ENCODE results near the gene RASGRP2. TPM values are rescaled to one million over a fixed set of nuclear protein-coding genes. Genes with fewer than 3 reads are reported as not detected.
A peak's percentile ranks its signal among the peaks of the same experiment; 100 is the strongest.

Gene RASGRP2
- total and polyA plus RNA-seq, 2 donors: 38.1 to 227 TPM

- peak overlapping the region in 1 of 2 donors; percentile 26 for H3K27ac ChIP-seq (ENCODE audit: low read depth in 1 of 2, low read length in 1 of 2)
- H3K9me3 ChIP-seq (ENCODE audit: control insufficient read depth in 2 of 2, insufficient read depth in 1 of 2, low read length in 1 of 2): no peaks in the 10 kb centered on the region
- peaks cover 4 to 23% of the 10 kb centered on the region in 2 donors for H3K4me1 ChIP-seq (ENCODE audit: control insufficient read depth in 2 of 2, insufficient read depth in 2 of 2, low read length in 2 of 2)
- H3K4me3 ChIP-seq (ENCODE audit: low read length in 2 of 2): peak overlapping the region; percentile 44 to 50
- 3% methylated on average over 13 of the region's 13 CpGs for WGBS
- DNase-seq (ENCODE audit: low read depth in 6 of 9, low spot score in 9 of 9): peak; percentile 78 to 95 (median 90)
- H3K36me3 ChIP-seq (ENCODE audit: control insufficient read depth in 2 of 2, insufficient read depth in 2 of 2, low read length in 1 of 2): no peaks in the 10 kb centered on the region
- peaks cover 0 to 5% of the 10 kb centered on the region in 2 donors for H3K27me3 ChIP-seq (ENCODE audit: control insufficient read depth in 2 of 2, insufficient read depth in 1 of 2, low read length in 1 of 2)
Measured at GRCh38 chr11:64688534-64688982, 55.4 kb downstream of the RASGRP2 start.

- H3K4me3 ChIP-seq (ENCODE audit: low read length in 2 of 2): peak overlapping the region in 1 of 2 donors; percentile 44
- H3K4me1 ChIP-seq (ENCODE audit: control insufficient read depth in 2 of 2, insufficient read depth in 2 of 2, low read length in 2 of 2): peaks cover 4 to 16% of the 10 kb centered on the region in 2 donors
- no peak overlapping the region for H3K27ac ChIP-seq (ENCODE audit: low read depth in 1 of 2, low read length in 1 of 2)
- no peak for DNase-seq (ENCODE audit: low read depth in 6 of 9, low spot score in 9 of 9)
- H3K36me3 ChIP-seq (ENCODE audit: control insufficient read depth in 2 of 2, insufficient read depth in 2 of 2, low read length in 1 of 2): no peaks in the 10 kb centered on the region
- peaks cover 0 to 3% of the 10 kb centered on the region in 2 donors for H3K27me3 ChIP-seq (ENCODE audit: control insufficient read depth in 2 of 2, insufficient read depth in 1 of 2, low read length in 1 of 2)
- H3K9me3 ChIP-seq (ENCODE audit: control insufficient read depth in 2 of 2, insufficient read depth in 1 of 2, low read length in 1 of 2): no peaks in the 10 kb centered on the region
- 68% methylated on average over 19 of the region's 19 CpGs for WGBS
Measured at GRCh38 chr11:64687643-64688533, 56.1 kb downstream of the RASGRP2 start.

DNA sequence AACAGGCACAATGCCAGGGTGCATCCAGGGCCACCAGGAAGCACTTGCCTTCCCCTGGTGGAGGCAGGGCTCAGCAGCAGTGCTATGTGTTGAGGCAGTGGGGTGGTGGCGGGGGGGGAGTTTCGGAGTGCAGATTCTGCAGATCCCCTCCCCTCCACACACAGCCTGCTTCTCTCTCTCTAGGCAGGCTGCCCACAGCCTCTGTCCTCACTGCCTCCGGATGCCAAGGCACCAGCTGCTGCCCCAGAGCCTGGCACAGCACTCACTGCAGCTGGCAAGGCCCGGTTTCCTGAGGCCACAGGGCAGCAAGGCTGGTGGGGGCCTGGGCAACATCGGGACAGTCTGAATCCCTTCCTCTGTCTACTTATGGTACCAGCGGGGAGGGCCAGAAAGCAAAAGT is 56.7 kb downstream of the RASGRP2 start:
- DNase-seq (ENCODE audit: low read depth in 6 of 9, low spot score in 9 of 9): no peak
- H3K9me3 ChIP-seq (ENCODE audit: control insufficient read depth in 2 of 2, insufficient read depth in 1 of 2, low read length in 1 of 2): no peaks in the 10 kb centered on the region
- peaks cover 4 to 12% of the 10 kb centered on the region in 2 donors for H3K4me1 ChIP-seq (ENCODE audit: control insufficient read depth in 2 of 2, insufficient read depth in 2 of 2, low read length in 2 of 2)
- no peaks in the 10 kb centered on the region for H3K36me3 ChIP-seq (ENCODE audit: control insufficient read depth in 2 of 2, insufficient read depth in 2 of 2, low read length in 1 of 2)
- WGBS: 46% methylated on average over 6 of the region's 6 CpGs
- H3K4me3 ChIP-seq (ENCODE audit: low read length in 2 of 2): no peak overlapping the region
- H3K27ac ChIP-seq (ENCODE audit: low read depth in 1 of 2, low read length in 1 of 2): no peak overlapping the region
- no peaks in the 10 kb centered on the region for H3K27me3 ChIP-seq (ENCODE audit: control insufficient read depth in 2 of 2, insufficient read depth in 1 of 2, low read length in 1 of 2)

DNA sequence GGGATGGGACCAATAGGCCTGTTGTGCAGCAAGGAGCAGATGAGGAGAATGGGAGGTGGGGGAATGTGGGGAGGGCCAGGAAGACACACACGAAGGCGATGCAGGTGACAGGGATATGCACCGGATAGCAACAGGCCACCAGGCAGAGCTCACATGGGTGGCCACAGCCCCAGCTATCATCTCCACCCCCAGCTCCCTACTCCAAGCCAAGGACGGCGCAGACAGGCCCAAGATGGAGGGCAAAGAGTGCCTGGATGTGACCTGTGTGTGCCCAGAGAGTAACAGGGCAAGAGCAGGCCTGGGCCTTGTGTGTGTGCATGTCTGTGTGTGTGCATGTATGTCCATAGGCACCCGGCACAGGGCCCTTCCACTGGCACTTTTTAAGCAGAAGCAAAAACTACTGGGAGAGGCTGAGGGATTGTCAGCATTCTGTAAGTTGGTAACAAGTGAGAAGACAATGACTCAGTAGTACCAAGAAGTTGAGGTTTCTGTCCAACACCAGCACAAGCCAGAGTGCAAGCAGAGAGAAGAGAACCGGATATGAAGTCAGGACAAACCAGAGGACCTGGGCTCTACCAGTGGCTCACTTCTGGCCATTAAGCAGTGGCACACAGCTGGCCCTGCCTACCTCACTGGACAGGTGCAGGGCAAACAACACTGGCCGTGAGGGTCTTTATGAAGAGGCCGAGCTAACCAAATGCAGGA is 57.3 kb downstream of the RASGRP2 start:
- 92% methylated on average over 9 of the region's 9 CpGs for WGBS
- Histone ChIP-seq H3K4me1 (ENCODE audit: control insufficient read depth in 2 of 2, insufficient read depth in 2 of 2, low read length in 2 of 2) (peaks cover 4 to 12% of the 10 kb centered on the region in 2 donors), H3K27me3 (ENCODE audit: control insufficient read depth in 2 of 2, insufficient read depth in 1 of 2, low read length in 1 of 2) (no peaks in the 10 kb centered on the region), H3K36me3 (ENCODE audit: control insufficient read depth in 2 of 2, insufficient read depth in 2 of 2, low read length in 1 of 2) (no peaks in the 10 kb centered on the region), H3K9me3 (ENCODE audit: control insufficient read depth in 2 of 2, insufficient read depth in 1 of 2, low read length in 1 of 2) (no peaks in the 10 kb centered on the region), H3K27ac (ENCODE audit: low read depth in 1 of 2, low read length in 1 of 2) (no peak overlapping the region), H3K4me3 (ENCODE audit: low read length in 2 of 2) (no peak overlapping the region)
- no peak for DNase-seq (ENCODE audit: low read depth in 6 of 9, low spot score in 9 of 9)

GRCh38 chr11:64685536-64685935 is 58.4 kb downstream of the RASGRP2 start:
- Histone ChIP-seq H3K27ac (ENCODE audit: low read depth in 1 of 2, low read length in 1 of 2) (no peak overlapping the region), H3K9me3 (ENCODE audit: control insufficient read depth in 2 of 2, insufficient read depth in 1 of 2, low read length in 1 of 2) (no peaks in the 10 kb centered on the region), H3K27me3 (ENCODE audit: control insufficient read depth in 2 of 2, insufficient read depth in 1 of 2, low read length in 1 of 2) (no peaks in the 10 kb centered on the region), H3K4me1 (ENCODE audit: control insufficient read depth in 2 of 2, insufficient read depth in 2 of 2, low read length in 2 of 2) (peaks cover 4 to 12% of the 10 kb centered on the region in 2 donors), H3K36me3 (ENCODE audit: control insufficient read depth in 2 of 2, insufficient read depth in 2 of 2, low read length in 1 of 2) (no peaks in the 10 kb centered on the region), H3K4me3 (ENCODE audit: low read length in 2 of 2) (no peak overlapping the region)
- 96% methylated on average over 18 of the region's 18 CpGs for whole genome bisulfite sequencing
- DNase-seq (ENCODE audit: low read depth in 6 of 9, low spot score in 9 of 9): no peak

GRCh38 chr11:64684357-64684756 is 59.6 kb downstream of the RASGRP2 start:
- Histone ChIP-seq H3K27me3 (ENCODE audit: control insufficient read depth in 2 of 2, insufficient read depth in 1 of 2, low read length in 1 of 2) (no peaks in the 10 kb centered on the region), H3K4me1 (ENCODE audit: control insufficient read depth in 2 of 2, insufficient read depth in 2 of 2, low read length in 2 of 2) (peaks cover 4 to 12% of the 10 kb centered on the region in 2 donors), H3K4me3 (ENCODE audit: low read length in 2 of 2) (no peak overlapping the region), H3K36me3 (ENCODE audit: control insufficient read depth in 2 of 2, insufficient read depth in 2 of 2, low read length in 1 of 2) (no peaks in the 10 kb centered on the region), H3K27ac (ENCODE audit: low read depth in 1 of 2, low read length in 1 of 2) (no peak overlapping the region), H3K9me3 (ENCODE audit: control insufficient read depth in 2 of 2, insufficient read depth in 1 of 2, low read length in 1 of 2) (no peaks in the 10 kb centered on the region)
- no peak for DNase-seq (ENCODE audit: low read depth in 6 of 9, low spot score in 9 of 9)
- 88% methylated on average over 8 of the region's 8 CpGs for WGBS

DNA sequence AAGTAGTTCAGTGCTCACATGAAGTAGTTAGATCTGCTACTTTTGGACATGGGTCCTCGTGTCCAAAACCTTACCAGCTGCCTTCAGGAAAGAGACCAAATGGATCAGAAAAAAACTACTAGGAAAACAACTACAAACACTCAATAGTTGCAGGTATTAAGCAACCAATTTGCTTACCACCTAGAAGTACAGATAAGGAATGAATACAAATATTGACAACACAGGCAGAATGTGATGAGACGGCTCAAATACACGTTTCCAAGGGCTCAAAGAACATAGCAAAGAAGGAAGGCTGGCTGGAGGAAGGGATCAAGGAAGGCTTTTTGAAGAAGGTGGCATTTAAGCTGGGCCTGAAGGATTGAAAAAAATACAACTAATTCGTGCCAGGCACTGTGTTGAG is 62.8 kb downstream of the RASGRP2 start:
- no peaks in the 10 kb centered on the region for H3K36me3 ChIP-seq (ENCODE audit: control insufficient read depth in 2 of 2, insufficient read depth in 2 of 2, low read length in 1 of 2)
- no peaks in the 10 kb centered on the region for H3K9me3 ChIP-seq (ENCODE audit: control insufficient read depth in 2 of 2, insufficient read depth in 1 of 2, low read length in 1 of 2)
- no peak for DNase-seq (ENCODE audit: low read depth in 6 of 9, low spot score in 9 of 9)
- WGBS: 93% methylated on average over 4 of the region's 4 CpGs
- peaks cover 0 to 2% of the 10 kb centered on the region in 2 donors for H3K4me1 ChIP-seq (ENCODE audit: control insufficient read depth in 2 of 2, insufficient read depth in 2 of 2, low read length in 2 of 2)
- H3K27ac ChIP-seq (ENCODE audit: low read depth in 1 of 2, low read length in 1 of 2): no peak overlapping the region
- H3K4me3 ChIP-seq (ENCODE audit: low read length in 2 of 2): no peak overlapping the region
- peaks cover 0 to 4% of the 10 kb centered on the region in 2 donors for H3K27me3 ChIP-seq (ENCODE audit: control insufficient read depth in 2 of 2, insufficient read depth in 1 of 2, low read length in 1 of 2)

- Histone ChIP-seq H3K36me3 (ENCODE audit: control insufficient read depth in 2 of 2, insufficient read depth in 2 of 2, low read length in 1 of 2) (no peaks in the 10 kb centered on the region), H3K4me1 (ENCODE audit: control insufficient read depth in 2 of 2, insufficient read depth in 2 of 2, low read length in 2 of 2) (peaks cover 0 to 13% of the 10 kb centered on the region in 2 donors), H3K27ac (ENCODE audit: low read depth in 1 of 2, low read length in 1 of 2) (no peak overlapping the region), H3K4me3 (ENCODE audit: low read length in 2 of 2) (no peak overlapping the region), H3K9me3 (ENCODE audit: control insufficient read depth in 2 of 2, insufficient read depth in 1 of 2, low read length in 1 of 2) (no peaks in the 10 kb centered on the region), H3K27me3 (ENCODE audit: control insufficient read depth in 2 of 2, insufficient read depth in 1 of 2, low read length in 1 of 2) (peaks cover 0 to 8% of the 10 kb centered on the region in 2 donors)
- DNase-seq (ENCODE audit: low read depth in 6 of 9, low spot score in 9 of 9): no peak
- 46% methylated on average over 2 of the region's 2 CpGs for WGBS
Measured at GRCh38 chr11:64679846-64680245, 64.1 kb downstream of the RASGRP2 start.

DNA sequence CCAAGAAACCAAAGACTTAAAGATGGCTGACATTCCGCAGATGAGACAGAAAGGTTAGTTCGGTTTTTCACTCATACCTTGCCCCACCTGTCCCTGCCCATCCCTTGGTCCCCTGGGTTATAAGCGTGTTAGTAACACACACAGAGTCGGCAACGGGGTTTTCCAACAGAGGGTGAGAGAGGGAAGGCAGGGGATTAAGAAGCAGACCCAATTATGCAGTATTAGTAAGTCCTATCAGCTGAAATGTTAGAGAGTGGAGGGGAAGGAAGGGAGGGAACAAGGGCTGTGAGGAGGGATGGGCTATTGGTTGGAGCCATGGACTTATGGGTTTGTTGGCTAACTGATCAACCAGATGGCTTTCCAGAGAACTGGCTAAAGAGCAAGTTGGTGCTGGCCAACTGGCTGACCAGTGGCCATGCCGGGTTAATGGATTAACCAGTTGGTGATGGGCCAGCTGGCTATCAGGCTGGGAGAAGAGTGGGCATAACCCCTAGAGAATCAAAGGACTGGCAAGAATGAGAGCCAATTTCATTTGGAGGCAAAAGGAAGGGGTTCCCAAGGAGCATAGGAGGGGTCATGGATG is 66.4 kb downstream of the RASGRP2 start:
- Histone ChIP-seq H3K9me3 (ENCODE audit: control insufficient read depth in 2 of 2, insufficient read depth in 1 of 2, low read length in 1 of 2) (no peaks in the 10 kb centered on the region), H3K36me3 (ENCODE audit: control insufficient read depth in 2 of 2, insufficient read depth in 2 of 2, low read length in 1 of 2) (no peaks in the 10 kb centered on the region), H3K27ac (ENCODE audit: low read depth in 1 of 2, low read length in 1 of 2) (no peak overlapping the region), H3K4me3 (ENCODE audit: low read length in 2 of 2) (no peak overlapping the region), H3K4me1 (ENCODE audit: control insufficient read depth in 2 of 2, insufficient read depth in 2 of 2, low read length in 2 of 2) (peaks cover 0 to 13% of the 10 kb centered on the region in 2 donors), H3K27me3 (ENCODE audit: control insufficient read depth in 2 of 2, insufficient read depth in 1 of 2, low read length in 1 of 2) (peaks cover 0 to 8% of the 10 kb centered on the region in 2 donors)
- no peak for DNase-seq (ENCODE audit: low read depth in 6 of 9, low spot score in 9 of 9)
- 96% methylated on average over 6 of the region's 6 CpGs for WGBS

Measured in thymus (tissue), 11 donors.